AG10803 (cell line): Measurements from ENCODE around the gene BNC2.

Source experiments
- DNase-seq: peaks from one replicate; pipeline ENCODE4 v3.0.0; 2010; ENCODE audit warnings: low read depth
- H3K4me3 ChIP-seq: 2 replicates; pipeline ENCODE4 v1.5.1; 2011; ENCODE audit warnings: mild to moderate bottlenecking, low read length, control low read depth
- CTCF ChIP-seq: conservative IDR thresholded peaks from 2 replicates; pipeline ENCODE4 v1.5.1; 2011; ENCODE audit warnings: mild to moderate bottlenecking, low read length, control low read depth, inconsistent platforms

The BNC2 gene

GRCh38 chr9:16475257-16475656 lies 395.2 kb downstream of the BNC2 start:
- no peak for TF ChIP-seq CTCF
- no peak for DNase-seq
- H3K4me3 ChIP-seq: no peak overlapping the region

- no peak for TF ChIP-seq CTCF
- H3K4me3 ChIP-seq: no peak overlapping the region
These were observed 401.3 kb downstream of the BNC2 start for GRCh38 chr9:16469184-16469583.

DNA sequence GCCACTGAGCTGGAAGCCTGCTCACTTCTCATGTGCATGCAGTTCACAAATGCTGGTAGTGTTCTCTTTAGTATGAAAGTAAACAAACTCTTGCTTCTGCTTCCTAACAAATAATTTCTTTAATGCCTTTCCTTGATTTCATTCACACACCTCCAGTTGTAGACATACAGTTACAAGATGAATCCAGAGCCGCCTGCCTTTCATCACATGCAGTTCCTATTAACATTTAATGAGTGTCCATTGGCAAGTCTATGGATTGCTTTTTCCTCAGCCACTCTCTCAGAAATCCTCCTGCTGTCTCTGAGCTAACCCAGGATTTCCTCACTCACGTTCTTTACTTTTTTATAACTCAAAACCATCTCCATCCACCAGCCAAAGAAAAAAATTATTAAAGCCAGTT lies 408.6 kb downstream of the BNC2 start:
- no peak for TF ChIP-seq CTCF
- DNase-seq: no peak
- no peak overlapping the region for H3K4me3 ChIP-seq

More at GRCh38 chr9:16469184-16469583, 401.3 kb downstream of the BNC2 start:
- no peak for DNase-seq

- DNase-seq: peak; percentile 32
These were observed 409.2 kb downstream of the BNC2 start for GRCh38 chr9:16461137-16461840.

GRCh38 chr9:16460696-16461095 lies 409.8 kb downstream of the BNC2 start:
- no peak for TF ChIP-seq CTCF
- H3K4me3 ChIP-seq: no peak overlapping the region
- DNase-seq: no peak

More at GRCh38 chr9:16461137-16461840, 409.2 kb downstream of the BNC2 start:
- no peak overlapping the region for H3K4me3 ChIP-seq
- TF ChIP-seq CTCF: no peak

- TF ChIP-seq CTCF: no peak
- DNase-seq: no peak
- no peak overlapping the region for H3K4me3 ChIP-seq
These were observed 410.9 kb downstream of the BNC2 start for GRCh38 chr9:16459421-16460148.
